SK-N-SH (cell line): ENCODE results near the gene GULP1. TPM values are rescaled to one million over a fixed set of nuclear protein-coding genes. Genes with fewer than 3 reads are reported as not detected.
"Not testable (repeated sequence)": the region's sequence is repeated elsewhere in the genome, so short reads cannot be mapped to it uniquely, and the experiment has no call there.

Source experiments
- CTCF ChIA-PET: fragments of 300-600, 350-600 bp; formaldehyde crosslinking; extraction: SDS; loops from one replicate; lab custom pipeline; 2021; lab: Yijun Ruan, JAX
- POLR2A ChIA-PET: fragments of 350-600 bp; sonication (Branson Sonifier 250); formaldehyde crosslinking; extraction: SDS; loops from one replicate; lab custom pipeline; 2020; ENCODE audit warnings: antibody characterized with exemption, inconsistent platforms; lab: Yijun Ruan, JAX
- DNase-seq: peaks from one replicate; pipeline ENCODE4 v3.0.0; 2012
- H2AFZ ChIP-seq: fragments of 200-600 bp; sonication (generic); 2 replicates; pipeline ENCODE4 v1.8.1; 2016; ENCODE audit warnings: antibody characterized with exemption, mild to moderate bottlenecking, low read depth
- H3F3A ChIP-seq: fragments of 200-600 bp; sonication (generic); replicated peaks from 2 replicates; pipeline ENCODE3; 2016; ENCODE audit warnings: antibody characterized with exemption, mild to moderate bottlenecking; ENCODE audit not compliant: insufficient read depth
- H3K27ac ChIP-seq, 2 experiments: fragments of 200-500 bp in 1 of 2; fragments of 200-600 bp in 1 of 2; sonication (Bioruptor generic) in 1 of 2; sonication (generic), shearing (Covaris generic) in 1 of 2; 2 replicates each; pipeline versions ENCODE4 v1.5.1 to v1.6.1; 2014 to 2016; ENCODE audit warnings: low read depth in 2 of 2, inconsistent platforms in 1 of 2, low read length in 1 of 2, mild to moderate bottlenecking in 1 of 2, mixed read lengths in 1 of 2
- H3K27me3 ChIP-seq: fragments of 200-600 bp; sonication (generic), shearing (Covaris generic); 2 replicates; pipeline ENCODE4 v1.6.1; 2016; ENCODE audit warnings: mixed run types; ENCODE audit not compliant: insufficient read depth
- H3K36me3 ChIP-seq, 2 experiments: fragments of 200-500 bp in 1 of 2; fragments of 200-600 bp in 1 of 2; sonication (Bioruptor generic) in 1 of 2; sonication (generic) in 1 of 2; replicated peaks in 1 of 2; 2 replicates each; pipeline versions ENCODE3 to v1.5.1; 2014 to 2016; ENCODE audit warnings: low read length in 1 of 2, mild to moderate bottlenecking in 1 of 2; ENCODE audit not compliant: insufficient read depth in 2 of 2, control insufficient read depth in 1 of 2
- H3K4me1 ChIP-seq, 2 experiments: fragments of 200-500 bp in 1 of 2; fragments of 200-600 bp in 1 of 2; sonication (Bioruptor generic) in 1 of 2; sonication (generic), shearing (Covaris generic) in 1 of 2; 2 replicates each; pipeline versions ENCODE4 v1.5.1 to v1.6.1; 2014 to 2016; ENCODE audit warnings: low read depth in 1 of 2, low read length in 1 of 2, mixed run types in 1 of 2; ENCODE audit not compliant: insufficient read depth in 2 of 2, control insufficient read depth in 1 of 2
- H3K4me2 ChIP-seq: fragments of 200-600 bp; sonication (generic), shearing (Covaris generic); 2 replicates; pipeline ENCODE4 v1.6.1; 2017; ENCODE audit warnings: mixed run types
- H3K4me3 ChIP-seq, 2 experiments: fragments of 200-500 bp in 1 of 2; fragments of 200-600 bp in 1 of 2; sonication (Bioruptor generic) in 1 of 2; sonication (generic), shearing (Covaris generic) in 1 of 2; 2 replicates each; pipeline versions ENCODE4 v1.5.1 to v1.8.1; 2014 to 2016; ENCODE audit warnings: low read depth in 2 of 2, inconsistent platforms in 1 of 2, low read length in 1 of 2, mild to moderate bottlenecking in 1 of 2, mixed read lengths in 1 of 2, moderate library complexity in 1 of 2
- H3K79me2 ChIP-seq: fragments of 200-600 bp; sonication (generic); 2 replicates; pipeline ENCODE4 v1.8.1; 2017; ENCODE audit warnings: mild to moderate bottlenecking; ENCODE audit not compliant: insufficient read depth
- H3K9ac ChIP-seq: fragments of 200-600 bp; sonication (generic); 2 replicates; pipeline ENCODE4 v1.6.1; 2017; ENCODE audit warnings: mixed run types
- H3K9me2 ChIP-seq: fragments of 200-600 bp; sonication (generic); 2 replicates; pipeline ENCODE4 v1.6.1; 2017; ENCODE audit warnings: mixed run types
- H3K9me3 ChIP-seq: fragments of 200-600 bp; sonication (generic); 2 replicates; pipeline ENCODE4 v1.6.1; 2017; ENCODE audit warnings: mixed run types, mild to moderate bottlenecking, moderate library complexity
- H4K20me1 ChIP-seq: fragments of 200-600 bp; sonication (generic); 2 replicates; pipeline ENCODE4 v1.6.1; 2017; ENCODE audit warnings: mild to moderate bottlenecking, mixed run types; ENCODE audit not compliant: insufficient read depth
- GABPA ChIP-seq: IDR thresholded peaks from 2 replicates; pipeline ENCODE4 v1.4.0; 2012; ENCODE audit warnings: low read depth, mild to moderate bottlenecking
- MAX ChIP-seq: IDR thresholded peaks from 2 replicates; pipeline ENCODE4 v1.4.0; 2012; ENCODE audit warnings: low read depth
- MXI1 ChIP-seq: IDR thresholded peaks from 2 replicates; pipeline ENCODE4 v1.6.1; 2012; ENCODE audit warnings: mild to moderate bottlenecking, low read depth, low read length, improper control_type of control experiment
- NRF1 ChIP-seq: IDR thresholded peaks from 2 replicates; pipeline ENCODE4 v1.6.1; 2012; ENCODE audit warnings: low read depth, mild to moderate bottlenecking, low read length
- POLR2AphosphoS5 ChIP-seq: IDR thresholded peaks from 2 replicates; pipeline ENCODE4 v1.6.1; 2012; ENCODE audit warnings: low read depth, low read length
- RCOR1 ChIP-seq: fragments of 150-350 bp; IDR thresholded peaks from 2 replicates; pipeline ENCODE4 v1.6.1; 2017; ENCODE audit warnings: antibody characterized with exemption, low read length
- SIN3A ChIP-seq: IDR thresholded peaks from 2 replicates; pipeline ENCODE4 v1.6.1; 2012; ENCODE audit warnings: low read depth, mild to moderate bottlenecking, low read length, moderate library complexity, borderline replicate concordance
- WGBS: methylation state at CpG from one replicate; pipeline ENCODE4 v1.1.6; 2017; ENCODE audit warnings: low lambda C conversion rate; 5-methylcytosine and 5-hydroxymethylcytosine counted together
- polyA plus RNA-seq, 3 experiments: library from polyadenylated mRNA; depleted of rRNA; stranded (reverse); fragments of >200 nt; gene quantifications; 2 replicates each; pipeline ENCODE4 v1.2.3, GENCODE V29; 2012
- TF ChIP-seq, protein P1 (sequence below): IDR thresholded peaks from 2 replicates; pipeline ENCODE4 v1.6.1; 2012; ENCODE audit warnings: mild to moderate bottlenecking, low read depth, low read length, moderate library complexity
- TF ChIP-seq, protein P2 (sequence below): IDR thresholded peaks from 2 replicates; pipeline ENCODE4; 2012
- TF ChIP-seq, protein P3 (sequence below): fragments of 200-600 bp; sonication (generic); IDR thresholded peaks from 2 replicates; pipeline ENCODE4 v1.6.1; 2017; ENCODE audit warnings: antibody characterized with exemption, mild to moderate bottlenecking, moderate library complexity

Gene GULP1
- polyA plus RNA-seq, 1 of the 3 experiments (the other 2 are of a cell fraction): 33.8 TPM

GRCh38 chr2:188459061-188459460 lies 167.4 kb downstream of the GULP1 start (continued):
- TF ChIP-seq, protein P1, sequence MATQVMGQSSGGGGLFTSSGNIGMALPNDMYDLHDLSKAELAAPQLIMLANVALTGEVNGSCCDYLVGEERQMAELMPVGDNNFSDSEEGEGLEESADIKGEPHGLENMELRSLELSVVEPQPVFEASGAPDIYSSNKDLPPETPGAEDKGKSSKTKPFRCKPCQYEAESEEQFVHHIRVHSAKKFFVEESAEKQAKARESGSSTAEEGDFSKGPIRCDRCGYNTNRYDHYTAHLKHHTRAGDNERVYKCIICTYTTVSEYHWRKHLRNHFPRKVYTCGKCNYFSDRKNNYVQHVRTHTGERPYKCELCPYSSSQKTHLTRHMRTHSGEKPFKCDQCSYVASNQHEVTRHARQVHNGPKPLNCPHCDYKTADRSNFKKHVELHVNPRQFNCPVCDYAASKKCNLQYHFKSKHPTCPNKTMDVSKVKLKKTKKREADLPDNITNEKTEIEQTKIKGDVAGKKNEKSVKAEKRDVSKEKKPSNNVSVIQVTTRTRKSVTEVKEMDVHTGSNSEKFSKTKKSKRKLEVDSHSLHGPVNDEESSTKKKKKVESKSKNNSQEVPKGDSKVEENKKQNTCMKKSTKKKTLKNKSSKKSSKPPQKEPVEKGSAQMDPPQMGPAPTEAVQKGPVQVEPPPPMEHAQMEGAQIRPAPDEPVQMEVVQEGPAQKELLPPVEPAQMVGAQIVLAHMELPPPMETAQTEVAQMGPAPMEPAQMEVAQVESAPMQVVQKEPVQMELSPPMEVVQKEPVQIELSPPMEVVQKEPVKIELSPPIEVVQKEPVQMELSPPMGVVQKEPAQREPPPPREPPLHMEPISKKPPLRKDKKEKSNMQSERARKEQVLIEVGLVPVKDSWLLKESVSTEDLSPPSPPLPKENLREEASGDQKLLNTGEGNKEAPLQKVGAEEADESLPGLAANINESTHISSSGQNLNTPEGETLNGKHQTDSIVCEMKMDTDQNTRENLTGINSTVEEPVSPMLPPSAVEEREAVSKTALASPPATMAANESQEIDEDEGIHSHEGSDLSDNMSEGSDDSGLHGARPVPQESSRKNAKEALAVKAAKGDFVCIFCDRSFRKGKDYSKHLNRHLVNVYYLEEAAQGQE: no peak
- TF ChIP-seq MAX (no peak), RCOR1 (no peak), POLR2AphosphoS5 (no peak), MXI1 (no peak), SIN3A (no peak), NRF1 (no peak), GABPA (no peak)
- TF ChIP-seq, protein P2, sequence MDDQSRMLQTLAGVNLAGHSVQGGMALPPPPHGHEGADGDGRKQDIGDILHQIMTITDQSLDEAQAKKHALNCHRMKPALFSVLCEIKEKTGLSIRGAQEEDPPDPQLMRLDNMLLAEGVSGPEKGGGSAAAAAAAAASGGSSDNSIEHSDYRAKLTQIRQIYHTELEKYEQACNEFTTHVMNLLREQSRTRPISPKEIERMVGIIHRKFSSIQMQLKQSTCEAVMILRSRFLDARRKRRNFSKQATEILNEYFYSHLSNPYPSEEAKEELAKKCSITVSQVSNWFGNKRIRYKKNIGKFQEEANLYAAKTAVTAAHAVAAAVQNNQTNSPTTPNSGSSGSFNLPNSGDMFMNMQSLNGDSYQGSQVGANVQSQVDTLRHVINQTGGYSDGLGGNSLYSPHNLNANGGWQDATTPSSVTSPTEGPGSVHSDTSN: no peak
- TF ChIP-seq, protein P3, sequence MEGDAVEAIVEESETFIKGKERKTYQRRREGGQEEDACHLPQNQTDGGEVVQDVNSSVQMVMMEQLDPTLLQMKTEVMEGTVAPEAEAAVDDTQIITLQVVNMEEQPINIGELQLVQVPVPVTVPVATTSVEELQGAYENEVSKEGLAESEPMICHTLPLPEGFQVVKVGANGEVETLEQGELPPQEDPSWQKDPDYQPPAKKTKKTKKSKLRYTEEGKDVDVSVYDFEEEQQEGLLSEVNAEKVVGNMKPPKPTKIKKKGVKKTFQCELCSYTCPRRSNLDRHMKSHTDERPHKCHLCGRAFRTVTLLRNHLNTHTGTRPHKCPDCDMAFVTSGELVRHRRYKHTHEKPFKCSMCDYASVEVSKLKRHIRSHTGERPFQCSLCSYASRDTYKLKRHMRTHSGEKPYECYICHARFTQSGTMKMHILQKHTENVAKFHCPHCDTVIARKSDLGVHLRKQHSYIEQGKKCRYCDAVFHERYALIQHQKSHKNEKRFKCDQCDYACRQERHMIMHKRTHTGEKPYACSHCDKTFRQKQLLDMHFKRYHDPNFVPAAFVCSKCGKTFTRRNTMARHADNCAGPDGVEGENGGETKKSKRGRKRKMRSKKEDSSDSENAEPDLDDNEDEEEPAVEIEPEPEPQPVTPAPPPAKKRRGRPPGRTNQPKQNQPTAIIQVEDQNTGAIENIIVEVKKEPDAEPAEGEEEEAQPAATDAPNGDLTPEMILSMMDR: no peak
- TF ChIP-seq, all 33 proteins: peak for 0

DNA sequence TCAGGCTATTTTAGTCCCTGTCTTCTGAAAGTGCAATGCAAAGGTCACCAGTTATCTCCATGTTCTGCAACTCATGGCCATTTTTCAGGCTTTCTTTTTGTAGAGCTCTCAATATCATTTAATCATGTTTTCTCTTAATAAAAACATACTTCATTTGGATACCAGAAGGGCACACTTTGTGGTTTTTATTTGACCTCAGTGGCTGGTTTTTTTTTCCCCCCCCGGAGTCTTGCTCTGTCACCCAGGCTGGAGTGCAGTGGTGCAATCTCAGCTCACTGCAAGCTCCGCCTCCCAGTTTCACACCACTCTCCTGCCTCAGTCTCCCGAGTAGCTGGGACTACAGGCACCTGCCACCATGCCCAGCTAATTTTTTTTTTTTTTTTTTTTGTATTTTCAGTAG lies 174.4 kb downstream of the GULP1 start:
- H3K4me2 ChIP-seq, H3K9ac ChIP-seq, DNase-seq, H3K4me3 ChIP-seq, H3K27me3 ChIP-seq, H2AFZ ChIP-seq, POLR2A ChIA-PET, H3K36me3 ChIP-seq, H3K27ac ChIP-seq, H3K9me2 ChIP-seq, H4K20me1 ChIP-seq, H3F3A ChIP-seq, H3K9me3 ChIP-seq: not testable (repeated sequence)
- CTCF ChIA-PET: interaction anchor here (1.1 kb wide), 1 partner anchor 15 kb away, joined by 3 read pairs; no protein-coding TSS in a partner anchor
- H3K79me2 ChIP-seq: peaks cover 51% of the 10 kb centered on the region
- H3K4me1 ChIP-seq: peaks cover 0 to 12% of the 10 kb centered on the region in 2 experiments; a peak in 2 of 4 replicates
- 94% methylated on average over 3 of the region's 3 CpGs for WGBS
